H1 (cell line): Measurements from ENCODE around the gene STAT5A. TPM values are rescaled to one million over a fixed set of nuclear protein-coding genes. Genes with fewer than 3 reads are reported as not detected.

Experiments
- CTCF ChIA-PET: fragments of 300-600 bp; sonication (Branson Sonifier 250); formaldehyde crosslinking; loops from one replicate; lab custom pipeline; 2021; ENCODE audit not compliant: partially characterized antibody; lab: Charles Lee
- POLR2A ChIA-PET: fragments of 300-600 bp; sonication (Branson Sonifier 250); formaldehyde crosslinking; loops from one replicate; lab custom pipeline; 2021; ENCODE audit warnings: inconsistent platforms; ENCODE audit not compliant: partially characterized antibody; lab: Charles Lee
- DNase-seq, 2 experiments: peaks; one replicate each; pipeline versions ENCODE4 v3.0.0 to v3.0.0-alpha.2; 2010 to 2022; ENCODE audit warnings: low spot score in 2 of 2, low read depth in 1 of 2, mixed read lengths in 1 of 2
- FAIRE-seq: peaks from 2 replicates; lab custom pipeline; 2011; peaks lifted over from hg19 to GRCh38; lab: Jason Lieb, UNC
- H2AFZ ChIP-seq: 2 replicates; pipeline ENCODE4 v1.8.1; 2012; ENCODE audit warnings: low read length, inconsistent platforms
- H2AK5ac ChIP-seq: 2 replicates; pipeline ENCODE4 v1.6.1; 2013; ENCODE audit warnings: low read depth, low read length
- H2BK120ac ChIP-seq: replicated peaks from 2 replicates; pipeline ENCODE3; 2013; ENCODE audit warnings: low read depth, low read length, inconsistent platforms
- H2BK12ac ChIP-seq: 2 replicates; pipeline ENCODE4 v1.6.1; 2013; ENCODE audit warnings: low read depth, low read length
- H2BK15ac ChIP-seq: 2 replicates; pipeline ENCODE4 v1.6.1; 2013; ENCODE audit warnings: low read length
- H2BK20ac ChIP-seq: 2 replicates; pipeline ENCODE4 v1.6.1; 2013; ENCODE audit warnings: low read length
- H2BK5ac ChIP-seq: 2 replicates; pipeline ENCODE4 v1.6.1; 2013; ENCODE audit warnings: low read depth, low read length
- H3K14ac ChIP-seq: 2 replicates; pipeline ENCODE4 v1.6.1; 2013; ENCODE audit warnings: inconsistent platforms; ENCODE audit not compliant: insufficient read length
- H3K18ac ChIP-seq: 2 replicates; pipeline ENCODE4 v1.6.1; 2013; ENCODE audit warnings: low read length; ENCODE audit errors: extremely low read depth
- H3K23ac ChIP-seq: 2 replicates; pipeline ENCODE4 v1.6.1; 2013; ENCODE audit warnings: inconsistent platforms; ENCODE audit not compliant: insufficient read length
- H3K23me2 ChIP-seq: 2 replicates; pipeline ENCODE4 v1.6.1; 2013; ENCODE audit warnings: low read depth, low read length
- H3K27ac ChIP-seq: 2 replicates; pipeline ENCODE4 v1.6.1; 2011; ENCODE audit warnings: low read depth, low read length, inconsistent platforms
- H3K27me3 ChIP-seq, 4 experiments: replicated peaks in 1 of 4; 1 replicate in 1 of 4; 2 replicates in 3 of 4; pipeline versions ENCODE4 v1.6.1 to v1.8.1; 2011 to 2013; ENCODE audit warnings: low read length in 3 of 4, mild to moderate bottlenecking in 3 of 4, inconsistent platforms in 2 of 4, mixed read lengths in 2 of 4, moderate library complexity in 1 of 4; ENCODE audit not compliant: control insufficient read depth in 3 of 4, insufficient read depth in 3 of 4; ENCODE audit errors: extremely low read depth in 1 of 4
- H3K36me3 ChIP-seq, 4 experiments: 2 replicates each; pipeline versions ENCODE4 v1.6.1 to v1.8.1; 2011 to 2013; ENCODE audit warnings: mild to moderate bottlenecking in 4 of 4, low read length in 3 of 4, moderate library complexity in 2 of 4, control low read depth in 1 of 4, inconsistent platforms in 1 of 4; ENCODE audit not compliant: insufficient read depth in 4 of 4, control insufficient read depth in 2 of 4
- H3K4ac ChIP-seq: replicated peaks from 2 replicates; pipeline ENCODE3; 2013; ENCODE audit warnings: low read length, low read depth, mixed read lengths, inconsistent platforms; ENCODE audit not compliant: insufficient read length
- H3K4me1 ChIP-seq, 4 experiments: replicated peaks in 1 of 4; 1 replicate in 1 of 4; 2 replicates in 3 of 4; pipeline versions ENCODE4 v1.6.1 to v1.8.1; 2011 to 2013; ENCODE audit warnings: low read length in 3 of 4, inconsistent platforms in 2 of 4, mixed read lengths in 1 of 4; ENCODE audit not compliant: insufficient read depth in 4 of 4, control insufficient read depth in 3 of 4
- H3K4me2 ChIP-seq, 2 experiments: 2 replicates each; pipeline versions ENCODE4 v1.6.1 to v1.8.1; 2011 to 2013; ENCODE audit warnings: low read depth in 2 of 2, low read length in 2 of 2, control low read depth in 1 of 2, inconsistent platforms in 1 of 2, mild to moderate bottlenecking in 1 of 2; ENCODE audit not compliant: insufficient read depth in 1 of 2
- H3K4me3 ChIP-seq, 4 experiments: fragments of 200-600, 300-600 bp in 1 of 4; sonication (generic), shearing (Covaris generic), sonication (Bioruptor Twin) in 1 of 4; 2 replicates each; pipeline versions ENCODE4 v1.5.1 to v1.8.1; 2011 to 2016; ENCODE audit warnings: low read length in 4 of 4, low read depth in 3 of 4, control low read depth in 2 of 4, inconsistent platforms in 2 of 4, mild to moderate bottlenecking in 2 of 4, mixed read lengths in 1 of 4, moderate library complexity in 1 of 4; ENCODE audit not compliant: insufficient read depth in 2 of 4; ENCODE audit errors: extremely low read depth in 1 of 4
- H3K56ac ChIP-seq: replicated peaks from 2 replicates; pipeline ENCODE3; 2013; ENCODE audit warnings: low read depth, mild to moderate bottlenecking, mixed read lengths, low read length, inconsistent platforms; ENCODE audit not compliant: insufficient read length
- H3K79me1 ChIP-seq: 2 replicates; pipeline ENCODE4 v1.6.1; 2013; ENCODE audit warnings: low read depth, low read length, control low read depth
- H3K79me2 ChIP-seq, 2 experiments: 2 replicates each; pipeline versions ENCODE4 v1.6.1 to v1.8.1; 2012 to 2013; ENCODE audit warnings: low read length in 2 of 2, mild to moderate bottlenecking in 2 of 2, inconsistent platforms in 1 of 2; ENCODE audit not compliant: insufficient read depth in 2 of 2, control insufficient read depth in 1 of 2
- H3K9ac ChIP-seq, 4 experiments: replicated peaks in 1 of 4; 1 replicate in 1 of 4; 2 replicates in 3 of 4; pipeline versions ENCODE4 v1.6.1 to v1.8.1; 2011 to 2013; ENCODE audit warnings: low read depth in 3 of 4, low read length in 3 of 4, control low read depth in 2 of 4, mild to moderate bottlenecking in 2 of 4, moderate library complexity in 2 of 4, inconsistent platforms in 1 of 4; ENCODE audit errors: extremely low read depth in 1 of 4
- H3K9me3 ChIP-seq, 2 experiments: 2 replicates each; pipeline versions ENCODE4 v1.6.1 to v1.8.1; 2012 to 2013; ENCODE audit warnings: mild to moderate bottlenecking in 2 of 2, moderate library complexity in 2 of 2, control low read depth in 1 of 2, inconsistent platforms in 1 of 2, low read depth in 1 of 2, low read length in 1 of 2, mixed read lengths in 1 of 2; ENCODE audit not compliant: insufficient read depth in 2 of 2
- H4K20me1 ChIP-seq, 2 experiments: replicated peaks in 1 of 2; 2 replicates each; pipeline versions ENCODE3 to v1.8.1; 2011 to 2013; ENCODE audit warnings: inconsistent platforms in 2 of 2, low read length in 2 of 2, mild to moderate bottlenecking in 1 of 2; ENCODE audit not compliant: insufficient read depth in 2 of 2, control insufficient read depth in 1 of 2
- H4K5ac ChIP-seq: 2 replicates; pipeline ENCODE4 v1.6.1; 2013; ENCODE audit warnings: low read length, low read depth, mixed read lengths, inconsistent platforms; ENCODE audit not compliant: insufficient read length
- H4K8ac ChIP-seq: 2 replicates; pipeline ENCODE4 v1.8.0; 2013; ENCODE audit warnings: mild to moderate bottlenecking, moderate library complexity, low read length, inconsistent platforms; ENCODE audit not compliant: insufficient read depth; ENCODE audit errors: extremely low read depth
- H4K91ac ChIP-seq: replicated peaks from 2 replicates; pipeline ENCODE3; 2013; ENCODE audit warnings: low read length, mixed read lengths, inconsistent platforms; ENCODE audit not compliant: insufficient read length
- ATF3 ChIP-seq: IDR thresholded peaks from 2 replicates; pipeline ENCODE4 v1.6.1; 2011; ENCODE audit warnings: low read depth, mild to moderate bottlenecking, low read length; ENCODE audit not compliant: insufficient read depth
- BCL11A ChIP-seq, 2 experiments: IDR thresholded peaks; one replicate each; pipeline ENCODE4 v1.6.1; 2011; ENCODE audit warnings: low read depth in 2 of 2, low read length in 2 of 2, mild to moderate bottlenecking in 2 of 2
- CEBPB ChIP-seq: IDR thresholded peaks from 2 replicates; pipeline ENCODE4 v1.6.1; 2012; ENCODE audit warnings: low read depth, low read length
- E2F6 ChIP-seq: IDR thresholded peaks from 2 replicates; pipeline ENCODE4 v1.6.1; 2012; ENCODE audit warnings: inconsistent platforms
- EP300 ChIP-seq, 2 experiments: IDR thresholded peaks; 1 replicate in 1 of 2; 2 replicates in 1 of 2; pipeline ENCODE4 v1.6.1; 2011 to 2012; ENCODE audit warnings: low read depth in 2 of 2, low read length in 2 of 2, mild to moderate bottlenecking in 2 of 2, borderline replicate concordance in 1 of 2, inconsistent platforms in 1 of 2, moderate library complexity in 1 of 2
- GTF2F1 ChIP-seq: IDR thresholded peaks from 2 replicates; pipeline ENCODE4 v1.6.1; 2012; ENCODE audit warnings: low read depth, low read length, improper control_type of control experiment, borderline replicate concordance
- HDAC6 ChIP-seq: IDR thresholded peaks from one replicate; pipeline ENCODE4 v1.7.1; 2012; ENCODE audit warnings: low read depth, mild to moderate bottlenecking, inconsistent platforms, low read length, moderate library complexity
- NANOG ChIP-seq: IDR thresholded peaks from 2 replicates; pipeline ENCODE4 v1.6.1; 2011; ENCODE audit warnings: low read length, low read depth, mild to moderate bottlenecking, inconsistent platforms; ENCODE audit not compliant: insufficient read depth, poor library complexity, severe bottlenecking
- SAP30 ChIP-seq: fragments of 300-600 bp; sonication (generic); IDR thresholded peaks from 2 replicates; pipeline ENCODE4 v1.7.1; 2012; ENCODE audit warnings: low read length, moderate library complexity, mild to moderate bottlenecking, inconsistent platforms; ENCODE audit not compliant: insufficient read depth, insufficient replicate concordance
- TAF1 ChIP-seq: IDR thresholded peaks from 2 replicates; pipeline ENCODE4 v1.6.1; 2011; ENCODE audit warnings: mild to moderate bottlenecking, low read depth, low read length
- TEAD4 ChIP-seq: IDR thresholded peaks from 2 replicates; pipeline ENCODE4 v1.6.1; 2012; ENCODE audit warnings: low read depth, low read length, inconsistent platforms, mixed read lengths
- WGBS, 2 experiments: shearing (Covaris generic) in 1 of 2; methylation state at CpG; one replicate each; pipeline versions ENCODE4 v1.1.6 to v1.1.7; 2013 to 2015; ENCODE audit warnings: low lambda C conversion rate in 2 of 2, mixed read lengths in 2 of 2, inconsistent platforms in 1 of 2, low coverage in 1 of 2, missing lambda C conversion rate in 1 of 2; ENCODE audit not compliant: insufficient replicate concordance in 2 of 2, insufficient coverage in 1 of 2, insufficient read length in 1 of 2; ENCODE audit errors: extremely low coverage in 1 of 2, missing lambda C conversion rate in 1 of 2; 5-methylcytosine and 5-hydroxymethylcytosine counted together
- polyA plus RNA-seq, 7 experiments: library from polyadenylated mRNA; depleted of rRNA in 3 of 7; stranded (reverse) in 5 of 7; unstranded in 2 of 7; fragments of >200 nt in 5 of 7; fragments of 200-250 nt in 2 of 7; gene quantifications; 1 replicate in 5 of 7; 2 replicates in 1 of 7; 4 replicates in 1 of 7; pipeline versions ENCODE4 v1.2.1 to v1.2.3, GENCODE V29; 2011 to 2013; ENCODE audit warnings: missing spikeins in 2 of 7, mixed read lengths in 2 of 7
- total RNA-seq: library from RNA; stranded (reverse); fragmentation: NEBNext Ultra II Directional; extraction: Animal tissue kit (Norgen Biotek cat#: 25700); gene quantifications from 2 replicates; pipeline ENCODE4 v1.2.1, GENCODE V29; 2021

Gene STAT5A
- total and polyA plus RNA-seq, 2 of the 8 experiments (the other 6 are each of a cell fraction or from before 2014, with no cell fraction given), result 4.2 to 5.4 TPM

GRCh38 chr17:42306385-42306667, 18.0 kb downstream of the STAT5A start:
- Histone ChIP-seq H3K27ac (no peak overlapping the region), H2AFZ (no peak overlapping the region), H2AK5ac (no peak overlapping the region), H3K23ac (no peak overlapping the region), H2BK120ac (no peak overlapping the region), H3K4me1 (peaks cover under 1 to 11% (median 5%) of the 10 kb centered on the region in 4 experiments; a peak in 6 of 7 replicates), H3K4me3 (no peak overlapping the region), H3K18ac (no peak overlapping the region), H3K4me2 (no peak overlapping the region), H2BK20ac (no peak overlapping the region), H4K91ac (no peak overlapping the region), H3K36me3 (no peaks in the 10 kb centered on the region), H2BK12ac (no peak overlapping the region), H3K9me3 (no peaks in the 10 kb centered on the region), H4K8ac (no peak overlapping the region), H3K23me2 (no peaks in the 10 kb centered on the region), H4K5ac (no peak overlapping the region), H2BK5ac (no peak overlapping the region), H3K14ac (no peak overlapping the region), H3K79me2 (no peaks in the 10 kb centered on the region), H3K9ac (no peak overlapping the region), H3K4ac (no peak overlapping the region), H3K27me3 (no peaks in the 10 kb centered on the region), H4K20me1 (peaks cover 0 to 3% of the 10 kb centered on the region in 2 experiments), H3K56ac (no peak overlapping the region), H2BK15ac (no peak overlapping the region), H3K79me1 (no peaks in the 10 kb centered on the region)
- no peak for FAIRE-seq
- ChIA-PET CTCF (interaction anchor here (0.5 to 2.2 kb wide), 4 partner anchors 13 to 105 kb away, joined by 3 to 11 read pairs (median 4); no protein-coding TSS in a partner anchor), POLR2A (interaction anchor here (1.4 kb wide), 1 partner anchor 31 kb away, joined by 3 read pairs; no protein-coding TSS in a partner anchor)
- no peak for TF ChIP-seq TAF1
- TF ChIP-seq TEAD4, result no peak
- TF ChIP-seq SAP30, result no peak
- TF ChIP-seq NANOG, result no peak
- no peak for TF ChIP-seq ATF3
- no peak for TF ChIP-seq BCL11A (IDR thresholded peaks at IDR 0.05; ENCODE audit: low read depth in 2 of 2, low read length in 2 of 2)
- no peak for TF ChIP-seq E2F6
- no peak for TF ChIP-seq CEBPB
- TF ChIP-seq GTF2F1, result no peak
- no peak for TF ChIP-seq EP300 (IDR thresholded peaks at IDR 0.05; ENCODE audit: borderline replicate concordance in 1 of 2, low read depth in 2 of 2, low read length in 2 of 2)
- no peak for TF ChIP-seq HDAC6
- no peak for DNase-seq
- 87% methylated on average over 5 of the region's 5 CpGs; no CpG with 5 or more reads in 1 of the 2 experiments for WGBS, 2 experiments
